ENCODE measurements around the gene RPL36.

RPL36 gene

GRCh38 chr19:5643060-5643459 is 47.0 kb upstream of the RPL36 start:
- H2AFZ ChIP-seq (ENCODE audit: low read length) = no peak overlapping the region
- H3F3A ChIP-seq (ENCODE audit: low read depth) = no peaks in the 10 kb centered on the region
- H3K36me3 ChIP-seq (ENCODE audit: insufficient read depth, low read length) = peaks cover 78% of the 10 kb centered on the region
- no peak for TF ChIP-seq CTCF (conservative IDR thresholded peaks at IDR 0.05; ENCODE audit: low read length)
- TF ChIP-seq EZH2phosphoT487 (IDR thresholded peaks at IDR 0.05; ENCODE audit: borderline replicate concordance) = no peak
- no peaks in the 10 kb centered on the region for H3K27me3 ChIP-seq (ENCODE audit: insufficient read depth, low read length, poor library complexity, severe bottlenecking)
- peaks cover 87% of the 10 kb centered on the region for H4K20me1 ChIP-seq (ENCODE audit: insufficient read depth, low read length, poor library complexity, severe bottlenecking)
- H3K4me2 ChIP-seq (ENCODE audit: low read depth, low read length, poor library complexity, severe bottlenecking) = no peak overlapping the region
- H3K9ac ChIP-seq (ENCODE audit: low read depth, low read length, poor library complexity, severe bottlenecking) = no peak overlapping the region
- no peaks in the 10 kb centered on the region for H3K9me3 ChIP-seq (ENCODE audit: insufficient read depth, low read depth, low read length)
- H3K4me3 ChIP-seq (ENCODE audit: low read length, poor library complexity, severe bottlenecking) = no peak overlapping the region
- H3K79me2 ChIP-seq (ENCODE audit: insufficient read depth, low read length) = peaks cover 85% of the 10 kb centered on the region
- no peaks in the 10 kb centered on the region for H3K9me2 ChIP-seq (replicated peaks; ENCODE audit: low read depth, low read length)
- no peaks in the 10 kb centered on the region for H3K4me1 ChIP-seq (ENCODE audit: insufficient read depth, low read length, poor library complexity, severe bottlenecking)

DNA sequence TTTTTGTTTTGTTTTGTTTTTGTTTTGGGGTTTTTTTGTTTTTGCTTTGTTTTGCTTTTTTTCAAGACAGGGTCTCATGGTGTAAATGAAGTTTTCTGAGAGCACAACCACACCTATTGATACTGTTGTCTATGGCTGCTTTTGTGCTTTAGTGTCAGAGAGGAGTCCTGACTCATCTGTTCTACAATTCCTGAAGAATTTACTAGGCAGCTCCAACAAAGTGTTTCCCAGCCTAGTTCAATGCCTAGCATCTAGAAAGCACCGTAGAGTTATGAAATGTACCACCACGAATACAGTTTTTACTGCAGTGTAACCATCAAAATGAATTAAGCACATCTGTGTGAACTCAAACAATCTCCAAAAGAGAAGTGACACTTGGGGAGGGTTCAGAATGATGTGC is 46.1 kb upstream of the RPL36 start:
- Histone ChIP-seq H3K79me2 (ENCODE audit: insufficient read depth, low read length) (peaks cover 76% of the 10 kb centered on the region), H2AFZ (ENCODE audit: low read length) (no peak overlapping the region), H3K4me3 (ENCODE audit: low read length, poor library complexity, severe bottlenecking) (no peak overlapping the region), H3K9me3 (ENCODE audit: insufficient read depth, low read depth, low read length) (no peaks in the 10 kb centered on the region), H3K9me2 (replicated peaks; ENCODE audit: low read depth, low read length) (no peaks in the 10 kb centered on the region), H3K27me3 (ENCODE audit: insufficient read depth, low read length, poor library complexity, severe bottlenecking) (no peaks in the 10 kb centered on the region), H3K4me1 (ENCODE audit: insufficient read depth, low read length, poor library complexity, severe bottlenecking) (no peaks in the 10 kb centered on the region), H4K20me1 (ENCODE audit: insufficient read depth, low read length, poor library complexity, severe bottlenecking) (peaks cover 81% of the 10 kb centered on the region), H3K36me3 (ENCODE audit: insufficient read depth, low read length) (peaks cover 80% of the 10 kb centered on the region), H3K9ac (ENCODE audit: low read depth, low read length, poor library complexity, severe bottlenecking) (no peak overlapping the region), H3K4me2 (ENCODE audit: low read depth, low read length, poor library complexity, severe bottlenecking) (no peak overlapping the region), H3F3A (ENCODE audit: low read depth) (no peaks in the 10 kb centered on the region)
- TF ChIP-seq EZH2phosphoT487 (IDR thresholded peaks at IDR 0.05; ENCODE audit: borderline replicate concordance) (no peak), CTCF (conservative IDR thresholded peaks at IDR 0.05; ENCODE audit: low read length) (no peak)

GRCh38 chr19:5645409-5645808 is 44.7 kb upstream of the RPL36 start:
- no peaks in the 10 kb centered on the region for H3K27me3 ChIP-seq (ENCODE audit: insufficient read depth, low read length, poor library complexity, severe bottlenecking)
- peaks cover 62% of the 10 kb centered on the region for H3K79me2 ChIP-seq (ENCODE audit: insufficient read depth, low read length)

More at GRCh38 chr19:5645409-5645808, 44.7 kb upstream of the RPL36 start:
- Histone ChIP-seq H3K9me3 (ENCODE audit: insufficient read depth, low read depth, low read length) (no peaks in the 10 kb centered on the region), H3K4me2 (ENCODE audit: low read depth, low read length, poor library complexity, severe bottlenecking) (no peak overlapping the region), H3K9ac (ENCODE audit: low read depth, low read length, poor library complexity, severe bottlenecking) (no peak overlapping the region), H3K4me1 (ENCODE audit: insufficient read depth, low read length, poor library complexity, severe bottlenecking) (no peaks in the 10 kb centered on the region), H2AFZ (ENCODE audit: low read length) (no peak overlapping the region), H3K9me2 (replicated peaks; ENCODE audit: low read depth, low read length) (no peaks in the 10 kb centered on the region), H3K4me3 (ENCODE audit: low read length, poor library complexity, severe bottlenecking) (no peak overlapping the region), H3F3A (ENCODE audit: low read depth) (no peaks in the 10 kb centered on the region), H3K36me3 (ENCODE audit: insufficient read depth, low read length) (peaks cover 88% of the 10 kb centered on the region), H4K20me1 (ENCODE audit: insufficient read depth, low read length, poor library complexity, severe bottlenecking) (peaks cover 72% of the 10 kb centered on the region)
- TF ChIP-seq EZH2phosphoT487 (IDR thresholded peaks at IDR 0.05; ENCODE audit: borderline replicate concordance) (no peak), CTCF (conservative IDR thresholded peaks at IDR 0.05; ENCODE audit: low read length) (no peak)

Measured in Loucy (cell line).